CD4-positive, alpha-beta T cell treated with Interleukin-10 for 1 hour (primary cell): ENCODE measurements around the gene RAB38.

Experiments used
- DNase-seq: peaks from one replicate; pipeline ENCODE4 v3.0.0-alpha.2; 2020

RAB38 gene

DNA sequence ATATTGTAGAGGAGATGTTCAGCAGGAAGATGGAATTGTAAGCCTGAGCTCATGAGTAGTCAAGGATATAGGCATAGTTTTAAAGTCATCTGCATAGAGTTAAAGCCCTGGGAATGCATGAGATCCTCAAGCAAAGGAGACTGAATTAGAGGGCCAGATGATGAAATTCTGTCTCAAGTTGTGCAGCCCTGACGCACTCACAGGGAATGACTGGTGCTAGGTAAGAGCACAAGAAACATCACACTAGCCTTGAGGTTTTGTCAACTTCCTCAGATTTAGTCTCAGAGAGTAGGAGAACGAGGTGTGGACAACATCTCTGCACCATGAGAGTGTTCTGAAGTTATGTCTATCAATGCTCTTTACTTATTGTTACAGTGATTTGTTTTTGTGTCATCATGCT is 5.8 kb downstream of the RAB38 start:
- no peak for DNase-seq

DNA sequence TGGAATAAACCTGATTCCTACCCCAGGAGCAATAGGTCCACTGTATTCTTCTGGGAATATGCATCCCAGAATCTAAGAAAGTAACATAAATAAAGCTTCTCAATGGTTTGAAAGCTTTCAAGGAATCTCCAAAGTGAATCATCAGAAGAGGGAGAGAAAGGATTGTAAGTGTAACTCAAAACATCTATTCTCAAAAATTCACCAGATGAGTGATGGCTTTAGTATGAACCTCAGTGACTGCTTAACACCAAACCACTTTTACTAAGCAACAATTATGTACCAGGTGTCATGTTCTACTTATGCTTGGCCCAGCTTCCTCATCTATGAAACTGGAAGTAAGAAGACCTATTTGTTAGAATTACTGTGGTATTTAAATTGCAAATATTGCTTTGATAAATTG is 7.4 kb downstream of the RAB38 start:
- no peak for DNase-seq

DNA sequence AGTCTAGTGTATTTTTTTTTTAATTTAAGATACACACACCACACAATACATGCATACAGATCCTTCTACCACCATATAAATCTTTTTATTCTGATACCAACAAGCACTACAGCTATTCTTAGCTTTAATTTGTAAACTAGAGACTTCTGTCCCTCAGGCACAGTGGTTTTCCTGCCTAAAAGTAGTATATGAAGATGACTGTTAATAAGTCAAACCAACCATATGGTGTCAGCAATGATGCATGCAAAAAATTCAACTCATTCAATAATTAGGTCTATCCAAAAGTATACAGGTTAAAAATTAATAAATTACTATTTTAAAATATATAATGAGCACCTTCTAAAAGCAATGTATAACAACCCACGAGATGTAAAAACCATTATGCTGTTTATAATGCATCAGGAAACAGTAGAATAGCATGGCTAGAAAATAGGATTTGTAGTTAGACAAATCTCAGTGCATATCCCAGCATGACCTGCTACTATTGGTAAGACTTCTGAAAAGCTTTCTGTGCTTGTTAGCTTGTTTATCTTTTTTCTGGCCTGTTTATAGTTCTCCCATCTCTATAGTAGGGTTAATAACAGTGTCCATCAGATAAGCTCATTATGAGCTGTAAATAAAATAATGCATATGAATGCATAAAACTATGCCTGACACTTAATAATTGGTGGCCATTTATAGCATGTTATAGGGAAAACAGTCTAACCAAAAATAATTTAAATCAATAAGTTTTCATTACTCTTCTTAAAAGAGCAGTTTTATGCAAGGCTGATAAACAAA is 10.2 kb downstream of the RAB38 start:
- no peak for DNase-seq

DNA sequence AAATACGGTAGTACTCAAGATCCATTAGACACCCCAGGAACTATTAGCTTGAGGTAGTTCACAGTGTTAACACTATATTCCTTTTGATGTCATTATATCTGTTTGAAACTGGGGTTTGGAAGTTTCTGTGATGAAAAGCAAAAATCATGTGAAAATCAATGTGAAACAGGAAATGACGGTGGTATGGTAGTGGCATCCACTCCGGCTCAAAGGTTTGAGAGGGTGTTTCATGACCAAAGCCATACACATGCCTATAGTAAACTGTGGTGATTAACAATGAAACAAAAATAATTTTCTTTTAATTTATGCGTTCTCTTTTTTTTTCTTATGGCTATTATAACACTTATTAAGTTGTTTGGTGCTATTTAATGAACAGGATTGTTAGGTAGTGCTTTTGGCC is 10.9 kb downstream of the RAB38 start:
- DNase-seq: no peak

- no peak for DNase-seq
Observed at GRCh38 chr11:88158081-88158480, 17.2 kb downstream of the RAB38 start.

DNA sequence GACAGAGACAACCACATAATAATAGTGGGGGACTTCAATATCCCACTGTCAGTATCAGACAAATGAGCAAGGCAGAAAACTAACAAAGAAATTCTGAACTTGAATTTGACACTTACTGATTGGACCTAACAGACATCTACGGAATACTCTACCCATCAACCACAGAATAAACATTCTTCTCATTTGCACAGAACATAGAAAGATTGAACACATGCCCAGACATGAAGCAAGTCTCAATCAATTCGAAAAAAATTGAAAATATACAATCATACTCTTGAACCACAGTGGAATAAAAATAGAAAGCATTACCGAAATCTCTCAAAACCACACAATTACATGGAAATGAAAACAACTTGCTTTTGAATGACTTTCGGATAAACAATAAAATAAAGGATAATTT is 17.9 kb downstream of the RAB38 start:
- DNase-seq: no peak

GRCh38 chr11:88152381-88152780 is 22.9 kb downstream of the RAB38 start:
- no peak for DNase-seq

- no peak for DNase-seq
Observed at GRCh38 chr11:88151709-88152265, 23.5 kb downstream of the RAB38 start.

GRCh38 chr11:88146106-88146505 is 29.1 kb downstream of the RAB38 start:
- DNase-seq: no peak

DNA sequence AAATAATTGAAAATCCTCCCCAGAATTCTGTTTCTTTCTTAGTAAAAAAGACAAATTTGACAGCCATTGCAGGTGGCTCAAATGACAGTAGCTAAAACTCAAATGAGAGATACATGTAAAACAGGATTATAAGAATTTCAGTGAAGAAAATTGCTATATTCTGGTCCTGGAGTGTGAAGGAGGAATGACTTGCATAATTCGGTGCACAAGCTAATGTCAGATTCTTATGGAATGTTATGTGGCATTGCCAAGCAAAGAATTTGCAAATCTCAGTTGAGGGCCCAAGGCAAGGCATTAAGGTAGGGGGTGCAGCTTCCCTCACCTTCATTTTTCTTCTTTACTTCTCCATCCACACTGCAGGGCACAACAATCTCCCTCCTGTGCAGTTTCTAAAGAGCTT is 35.4 kb downstream of the RAB38 start:
- DNase-seq: no peak

GRCh38 chr11:88131764-88132470 is 43.3 kb downstream of the RAB38 start:
- DNase-seq: no peak

GRCh38 chr11:88122956-88123355 is 52.3 kb downstream of the RAB38 start:
- DNase-seq: no peak

- no peak for DNase-seq
Observed at GRCh38 chr11:88119561-88119960, 55.7 kb downstream of the RAB38 start.

GRCh38 chr11:88117281-88117858 is 57.9 kb downstream of the RAB38 start:
- DNase-seq: no peak

- DNase-seq: no peak
Observed at GRCh38 chr11:88115828-88116755, 59.2 kb downstream of the RAB38 start.

- DNase-seq: no peak
Observed at GRCh38 chr11:88114486-88115045, 60.7 kb downstream of the RAB38 start.

- no peak for DNase-seq
Observed at GRCh38 chr11:88106666-88107065, 68.6 kb downstream of the RAB38 start.

- DNase-seq: no peak
Observed at GRCh38 chr11:88105951-88106350, 69.3 kb downstream of the RAB38 start.

- no peak for DNase-seq
Observed at GRCh38 chr11:88105526-88105925, 69.7 kb downstream of the RAB38 start.

GRCh38 chr11:88104408-88104807 is 70.8 kb downstream of the RAB38 start:
- no peak for DNase-seq

GRCh38 chr11:88103337-88104206 is 71.7 kb downstream of the RAB38 start:
- peak; percentile 59 for DNase-seq

GRCh38 chr11:88102598-88102934 is 72.7 kb downstream of the RAB38 start:
- no peak for DNase-seq
